Neuronal stem cell (in vitro differentiated cells): ENCODE results near the gene SCG2.
"Not testable (repeated sequence)": the region's sequence is repeated elsewhere in the genome, so short reads cannot be mapped to it uniquely, and the experiment has no call there.

ENCODE experiments used
- DNase-seq: peaks from one replicate; pipeline ENCODE4 v3.0.0-alpha.2; 2013; ENCODE audit warnings: low spot score
- H2AFZ ChIP-seq: one replicate; pipeline ENCODE4 v1.6.1; 2013; ENCODE audit warnings: mild to moderate bottlenecking, low read length, inconsistent platforms
- H2AK5ac ChIP-seq: 2 replicates; pipeline ENCODE4 v1.6.1; 2013; ENCODE audit warnings: low read depth, mild to moderate bottlenecking, inconsistent platforms, low read length, moderate library complexity, mixed read lengths
- H2BK120ac ChIP-seq: 2 replicates; pipeline ENCODE4 v1.6.1; 2013; ENCODE audit warnings: low read depth, mild to moderate bottlenecking, inconsistent platforms, low read length, moderate library complexity, mixed read lengths
- H2BK12ac ChIP-seq: one replicate; pipeline ENCODE4 v1.6.1; 2013; ENCODE audit warnings: low read length, inconsistent platforms
- H2BK15ac ChIP-seq: 2 replicates; pipeline ENCODE4 v1.6.1; 2013; ENCODE audit warnings: mild to moderate bottlenecking, low read length, inconsistent platforms, mixed read lengths
- H2BK5ac ChIP-seq: one replicate; pipeline ENCODE4 v1.6.1; 2013; ENCODE audit warnings: inconsistent platforms, mild to moderate bottlenecking, low read length, moderate library complexity
- H3K14ac ChIP-seq: one replicate; pipeline ENCODE4 v1.6.1; 2013; ENCODE audit warnings: low read length, inconsistent platforms
- H3K18ac ChIP-seq: 2 replicates; pipeline ENCODE4 v1.6.1; 2013; ENCODE audit warnings: low read length, inconsistent platforms
- H3K23ac ChIP-seq: 2 replicates; pipeline ENCODE4 v1.6.1; 2013; ENCODE audit warnings: low read depth, mild to moderate bottlenecking, mixed read lengths, low read length, inconsistent platforms; ENCODE audit not compliant: poor library complexity
- H3K27ac ChIP-seq: replicated peaks from 3 replicates; pipeline ENCODE4 v1.5.1; 2013; ENCODE audit warnings: low read length, inconsistent platforms
- H3K27me3 ChIP-seq, 3 experiments: 2 replicates each; pipeline ENCODE4 v1.6.1; 2013; ENCODE audit warnings: low read length in 3 of 3, mild to moderate bottlenecking in 2 of 3, inconsistent platforms in 1 of 3, low read depth in 1 of 3, mixed read lengths in 1 of 3, moderate library complexity in 1 of 3; ENCODE audit not compliant: control insufficient read depth in 3 of 3, insufficient read depth in 3 of 3
- H3K36me3 ChIP-seq, 2 donors: replicated peaks in 1 of 2; 2 replicates each; pipeline ENCODE4 v1.6.1; 2013; ENCODE audit warnings: low read length in 2 of 2; ENCODE audit not compliant: control insufficient read depth in 2 of 2, insufficient read depth in 2 of 2
- H3K4ac ChIP-seq: 2 replicates; pipeline ENCODE4 v1.6.1; 2013; ENCODE audit warnings: inconsistent platforms, mild to moderate bottlenecking, low read length, moderate library complexity
- H3K4me1 ChIP-seq, 2 donors: 1 replicate in 1 of 2; 2 replicates in 1 of 2; pipeline ENCODE4 v1.6.1; 2013; ENCODE audit warnings: low read length in 2 of 2, low read depth in 1 of 2; ENCODE audit not compliant: control insufficient read depth in 2 of 2, insufficient read depth in 1 of 2
- H3K4me2 ChIP-seq: one replicate; pipeline ENCODE4 v1.6.1; 2013; ENCODE audit warnings: mild to moderate bottlenecking, low read length, inconsistent platforms; ENCODE audit not compliant: insufficient read depth, poor library complexity, severe bottlenecking
- H3K4me3 ChIP-seq, 2 donors: 2 replicates each; pipeline ENCODE4 v1.5.1; 2013; ENCODE audit warnings: low read length in 2 of 2, mild to moderate bottlenecking in 2 of 2, inconsistent platforms in 1 of 2, moderate library complexity in 1 of 2
- H3K79me1 ChIP-seq: one replicate; pipeline ENCODE4 v1.6.1; 2013; ENCODE audit warnings: low read depth, mild to moderate bottlenecking, inconsistent platforms, low read length, moderate library complexity
- H3K9ac ChIP-seq: one replicate; pipeline ENCODE4 v1.6.1; 2013; ENCODE audit warnings: mild to moderate bottlenecking, low read depth, low read length, inconsistent platforms; ENCODE audit not compliant: poor library complexity
- H3K9me3 ChIP-seq, 2 donors: replicated peaks in 1 of 2; 2 replicates each; pipeline versions ENCODE3 to v1.6.1; 2013; ENCODE audit warnings: low read length in 2 of 2, mild to moderate bottlenecking in 2 of 2, inconsistent platforms in 1 of 2, low read depth in 1 of 2, mixed read lengths in 1 of 2, moderate library complexity in 1 of 2; ENCODE audit not compliant: control insufficient read depth in 2 of 2, insufficient read depth in 1 of 2
- H4K8ac ChIP-seq: one replicate; pipeline ENCODE4 v1.6.1; 2013; ENCODE audit warnings: low read depth, mild to moderate bottlenecking, inconsistent platforms, low read length, moderate library complexity
- H4K91ac ChIP-seq: one replicate; pipeline ENCODE4 v1.6.1; 2013; ENCODE audit warnings: low read length, low read depth, mild to moderate bottlenecking, inconsistent platforms; ENCODE audit not compliant: poor library complexity
- WGBS, 2 donors: extraction: QIAGEN DNeasy Blood & Tissue Kit; methylation state at CpG; one replicate each; pipeline ENCODE4 v1.1.7; 2013; ENCODE audit warnings: missing lambda C conversion rate in 2 of 2, mixed read lengths in 1 of 2; ENCODE audit not compliant: insufficient read length in 2 of 2, insufficient replicate concordance in 1 of 2; ENCODE audit errors: extremely low coverage in 2 of 2; 5-methylcytosine and 5-hydroxymethylcytosine counted together

Gene SCG2

DNA sequence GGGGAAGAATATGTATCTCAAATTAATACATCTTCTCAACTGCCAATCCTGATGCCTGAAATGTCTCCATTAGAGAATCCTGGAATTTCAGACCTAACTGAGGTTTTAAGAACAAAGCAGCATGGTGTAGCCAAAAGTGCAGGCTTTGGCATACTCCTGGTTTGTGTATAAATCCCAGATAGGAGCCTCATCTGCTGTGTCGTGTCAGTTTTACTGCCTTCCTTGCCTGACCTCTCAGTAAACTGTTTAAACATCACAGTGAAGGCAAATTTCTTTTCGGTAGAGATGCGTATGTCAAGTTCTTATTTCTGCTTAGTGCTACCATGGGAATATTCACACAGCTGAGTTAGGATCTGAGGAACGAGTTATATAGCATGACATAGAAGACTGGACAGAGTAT lies 7.3 kb downstream of the SCG2 start:
- no peak overlapping the region for H3K4ac ChIP-seq
- no peak for DNase-seq
- H2BK120ac ChIP-seq, result no peak overlapping the region
- H2BK15ac ChIP-seq, result no peak overlapping the region
- H3K9me3 ChIP-seq, result no peaks in the 10 kb centered on the region
- no CpG with 5 or more reads among the region's 4 CpGs for WGBS, 2 donors
- no peak overlapping the region for H4K8ac ChIP-seq
- no peak overlapping the region for H4K91ac ChIP-seq
- no peak overlapping the region for H2BK5ac ChIP-seq
- no peak overlapping the region for H2AK5ac ChIP-seq
- no peak overlapping the region for H3K14ac ChIP-seq
- H3K18ac ChIP-seq, result no peak overlapping the region
- H3K36me3 ChIP-seq, result no peaks in the 10 kb centered on the region
- H3K23ac ChIP-seq, result no peak overlapping the region
- H2BK12ac ChIP-seq, result no peak overlapping the region
- no peaks in the 10 kb centered on the region for H3K27me3 ChIP-seq
- no peaks in the 10 kb centered on the region for H3K79me1 ChIP-seq
- H3K27ac ChIP-seq, result no peak overlapping the region
- peaks cover 0 to 1% of the 10 kb centered on the region in 2 donors for H3K4me1 ChIP-seq
- no peak overlapping the region for H3K9ac ChIP-seq
- H2AFZ ChIP-seq, result no peak overlapping the region
- no peak overlapping the region for H3K4me2 ChIP-seq
- no peak overlapping the region for H3K4me3 ChIP-seq

GRCh38 chr2:223594259-223594658 lies 7.9 kb downstream of the SCG2 start:
- H3K79me1 ChIP-seq, result no peaks in the 10 kb centered on the region
- no peak overlapping the region for H2BK5ac ChIP-seq
- no peak overlapping the region for H3K4me3 ChIP-seq
- H3K9me3 ChIP-seq, result no peaks in the 10 kb centered on the region
- no peak overlapping the region for H3K4me2 ChIP-seq
- no peak overlapping the region for H3K18ac ChIP-seq
- no peak overlapping the region for H3K9ac ChIP-seq
- no peak overlapping the region for H3K14ac ChIP-seq
- H3K27ac ChIP-seq, result no peak overlapping the region
- no peak overlapping the region for H4K91ac ChIP-seq
- no CpG with 5 or more reads among the region's 2 CpGs for WGBS, 2 donors
- H3K27me3 ChIP-seq, result no peaks in the 10 kb centered on the region
- peaks cover 0 to 4% of the 10 kb centered on the region in 2 donors for H3K4me1 ChIP-seq
- H2BK15ac ChIP-seq, result no peak overlapping the region
- H2BK12ac ChIP-seq, result no peak overlapping the region
- H2BK120ac ChIP-seq, result no peak overlapping the region
- DNase-seq, result no peak
- no peak overlapping the region for H4K8ac ChIP-seq
- H2AK5ac ChIP-seq, result no peak overlapping the region
- no peak overlapping the region for H2AFZ ChIP-seq
- no peak overlapping the region for H3K23ac ChIP-seq
- H3K4ac ChIP-seq, result no peak overlapping the region
- H3K36me3 ChIP-seq, result no peaks in the 10 kb centered on the region

- not testable (repeated sequence) for H2BK15ac ChIP-seq, H3K23ac ChIP-seq, H3K14ac ChIP-seq, H4K91ac ChIP-seq, H3K36me3 ChIP-seq, H3K4me2 ChIP-seq, H3K79me1 ChIP-seq, DNase-seq, H3K4ac ChIP-seq, H2BK120ac ChIP-seq, H3K9me3 ChIP-seq, H3K4me3 ChIP-seq, H2BK5ac ChIP-seq, H3K27ac ChIP-seq, H2AK5ac ChIP-seq, H4K8ac ChIP-seq, H2AFZ ChIP-seq, H3K18ac ChIP-seq, H3K9ac ChIP-seq, H2BK12ac ChIP-seq, H3K27me3 ChIP-seq
- WGBS, 2 donors, result no CpG with 5 or more reads among the region's 1 CpG
- H3K4me1 ChIP-seq, result peaks cover 4 to 18% of the 10 kb centered on the region in 2 donors
These were observed 9.5 kb downstream of the SCG2 start for GRCh38 chr2:223592689-223593088.

GRCh38 chr2:223591596-223591995 lies 10.6 kb downstream of the SCG2 start:
- H3K27ac ChIP-seq, result no peak overlapping the region
- DNase-seq, result no peak
- H2BK12ac ChIP-seq, result no peak overlapping the region
- WGBS, 2 donors, result 100% methylated on average over 1 of the region's 1 CpG; no CpG with 5 or more reads in 1 of the 2 donors
- H2AFZ ChIP-seq, result no peak overlapping the region
- H2AK5ac ChIP-seq, result no peak overlapping the region
- H3K14ac ChIP-seq, result no peak overlapping the region
- no peak overlapping the region for H3K4me2 ChIP-seq
- H3K9ac ChIP-seq, result no peak overlapping the region
- no peak overlapping the region for H3K23ac ChIP-seq
- H2BK5ac ChIP-seq, result no peak overlapping the region
- H3K4ac ChIP-seq, result no peak overlapping the region
- H3K9me3 ChIP-seq, result no peaks in the 10 kb centered on the region
- H2BK15ac ChIP-seq, result no peak overlapping the region
- no peak overlapping the region for H3K18ac ChIP-seq
- no peaks in the 10 kb centered on the region for H3K36me3 ChIP-seq
- H3K27me3 ChIP-seq, result no peaks in the 10 kb centered on the region
- H3K79me1 ChIP-seq, result no peaks in the 10 kb centered on the region
- H3K4me1 ChIP-seq, result peaks cover 4 to 26% of the 10 kb centered on the region in 2 donors
- H2BK120ac ChIP-seq, result no peak overlapping the region
- H4K8ac ChIP-seq, result no peak overlapping the region
- no peak overlapping the region for H3K4me3 ChIP-seq
- no peak overlapping the region for H4K91ac ChIP-seq
